Lung (tissue), 12 donors: ENCODE measurements around the gene KANK4. TPM values are rescaled to one million over a fixed set of nuclear protein-coding genes. Genes with fewer than 3 reads are reported as not detected.
"Not testable (repeated sequence)": the region's sequence is repeated elsewhere in the genome, so short reads cannot be mapped to it uniquely, and the experiment has no call there.

Source experiments
- ATAC-seq: fragments of 200-7000 bp; cut with Tn5 transposase; one replicate; pipeline ENCODE4 v1.9.1; 2020; ENCODE audit warnings: moderate number of reproducible peaks; ENCODE audit not compliant: insufficient read depth, low FRiP score
- DNase-seq, 3 donors: peaks; one replicate each; pipeline ENCODE4 v3.0.0-alpha.2; 2013 to 2017
- H3K27ac ChIP-seq, 2 donors: one replicate each; pipeline ENCODE4 v1.5.1; 2013; ENCODE audit warnings: mild to moderate bottlenecking in 2 of 2, moderate library complexity in 2 of 2, control low read depth in 1 of 2, inconsistent platforms in 1 of 2, low read depth in 1 of 2, low read length in 1 of 2
- H3K27me3 ChIP-seq, 3 donors: one replicate each; pipeline ENCODE4 v1.5.1; 2013; ENCODE audit warnings: low read length in 2 of 3; ENCODE audit not compliant: control insufficient read depth in 3 of 3, insufficient read depth in 3 of 3
- H3K36me3 ChIP-seq, 4 donors: one replicate each; pipeline ENCODE4 v1.5.1; 2013; ENCODE audit warnings: low read length in 4 of 4, mild to moderate bottlenecking in 1 of 4, moderate library complexity in 1 of 4; ENCODE audit not compliant: control insufficient read depth in 4 of 4, insufficient read depth in 4 of 4
- H3K4me1 ChIP-seq, 5 donors: one replicate each; pipeline ENCODE4 v1.5.1; 2013; ENCODE audit warnings: low read length in 5 of 5, mild to moderate bottlenecking in 2 of 5, moderate library complexity in 1 of 5; ENCODE audit not compliant: control insufficient read depth in 5 of 5, insufficient read depth in 5 of 5
- H3K4me3 ChIP-seq: one replicate; pipeline ENCODE4 v1.5.1; 2013; ENCODE audit warnings: mild to moderate bottlenecking, control low read depth, moderate library complexity
- H3K9ac ChIP-seq, 2 donors: one replicate each; pipeline ENCODE4 v1.5.1; 2013; ENCODE audit warnings: low read length in 2 of 2, control low read depth in 1 of 2; ENCODE audit not compliant: insufficient read depth in 1 of 2
- H3K9me3 ChIP-seq, 4 donors: one replicate each; pipeline ENCODE4 v1.5.1; 2013; ENCODE audit warnings: low read length in 3 of 4, mild to moderate bottlenecking in 1 of 4, moderate library complexity in 1 of 4; ENCODE audit not compliant: control insufficient read depth in 4 of 4, insufficient read depth in 3 of 4
- WGBS, 2 donors: extraction: QIAGEN DNeasy Blood & Tissue Kit; methylation state at CpG; one replicate each; pipeline ENCODE4 v1.1.7; 2013; 5-methylcytosine and 5-hydroxymethylcytosine counted together
- polyA plus RNA-seq, 2 donors: library from polyadenylated mRNA; stranded (reverse); fragments of 200-250 nt; gene quantifications; one replicate each; pipeline ENCODE4 v1.2.1, GENCODE V29; 2013
- total RNA-seq, 2 donors: library from RNA; depleted of rRNA in 1 of 2; stranded (reverse); fragments of >200 nt in 1 of 2; gene quantifications; one replicate each; pipeline ENCODE4 v1.2.1, GENCODE V29; 2014 to 2021
- TF ChIP-seq, protein P1 (sequence below): IDR thresholded peaks from 2 replicates; pipeline ENCODE4 v1.5.1; 2012; ENCODE audit warnings: mild to moderate bottlenecking; ENCODE audit errors: control extremely low read depth, extremely low read depth
- donor health status: control.
- donor health status: control.
- donor health status: Bipolar disorder and iron deficiency.
- donor health status: healthy.
- donor health status: DM: yes; HTN: yes; CAD: no.

KANK4 gene
- total and polyA plus RNA-seq, 4 donors, result 0.10 to 11.4 (median 0.99) TPM

GRCh38 chr1:62240651-62241370, 78.4 kb downstream of the KANK4 start:
- TF ChIP-seq, protein P1, sequence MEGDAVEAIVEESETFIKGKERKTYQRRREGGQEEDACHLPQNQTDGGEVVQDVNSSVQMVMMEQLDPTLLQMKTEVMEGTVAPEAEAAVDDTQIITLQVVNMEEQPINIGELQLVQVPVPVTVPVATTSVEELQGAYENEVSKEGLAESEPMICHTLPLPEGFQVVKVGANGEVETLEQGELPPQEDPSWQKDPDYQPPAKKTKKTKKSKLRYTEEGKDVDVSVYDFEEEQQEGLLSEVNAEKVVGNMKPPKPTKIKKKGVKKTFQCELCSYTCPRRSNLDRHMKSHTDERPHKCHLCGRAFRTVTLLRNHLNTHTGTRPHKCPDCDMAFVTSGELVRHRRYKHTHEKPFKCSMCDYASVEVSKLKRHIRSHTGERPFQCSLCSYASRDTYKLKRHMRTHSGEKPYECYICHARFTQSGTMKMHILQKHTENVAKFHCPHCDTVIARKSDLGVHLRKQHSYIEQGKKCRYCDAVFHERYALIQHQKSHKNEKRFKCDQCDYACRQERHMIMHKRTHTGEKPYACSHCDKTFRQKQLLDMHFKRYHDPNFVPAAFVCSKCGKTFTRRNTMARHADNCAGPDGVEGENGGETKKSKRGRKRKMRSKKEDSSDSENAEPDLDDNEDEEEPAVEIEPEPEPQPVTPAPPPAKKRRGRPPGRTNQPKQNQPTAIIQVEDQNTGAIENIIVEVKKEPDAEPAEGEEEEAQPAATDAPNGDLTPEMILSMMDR, result no peak
- peaks cover 0 to 3% (median 0%) of the 10 kb centered on the region in 4 donors for H3K36me3 ChIP-seq
- DNase-seq (peak; percentile 18 to 50 (median 29)), ATAC-seq (no peak)
- peaks cover 0 to 14% (median 2%) of the 10 kb centered on the region in 5 donors for H3K4me1 ChIP-seq
- WGBS, 2 donors, result 59 to 62% methylated on average over 9 of the region's 9 CpGs
- peak overlapping the region in 1 of 2 donors; percentile 39 for H3K9ac ChIP-seq
- no peaks in the 10 kb centered on the region for H3K27me3 ChIP-seq
- no peak overlapping the region for H3K4me3 ChIP-seq
- H3K27ac ChIP-seq, result no peak overlapping the region
- peaks cover 0 to 1% (median 0%) of the 10 kb centered on the region in 4 donors for H3K9me3 ChIP-seq

DNA sequence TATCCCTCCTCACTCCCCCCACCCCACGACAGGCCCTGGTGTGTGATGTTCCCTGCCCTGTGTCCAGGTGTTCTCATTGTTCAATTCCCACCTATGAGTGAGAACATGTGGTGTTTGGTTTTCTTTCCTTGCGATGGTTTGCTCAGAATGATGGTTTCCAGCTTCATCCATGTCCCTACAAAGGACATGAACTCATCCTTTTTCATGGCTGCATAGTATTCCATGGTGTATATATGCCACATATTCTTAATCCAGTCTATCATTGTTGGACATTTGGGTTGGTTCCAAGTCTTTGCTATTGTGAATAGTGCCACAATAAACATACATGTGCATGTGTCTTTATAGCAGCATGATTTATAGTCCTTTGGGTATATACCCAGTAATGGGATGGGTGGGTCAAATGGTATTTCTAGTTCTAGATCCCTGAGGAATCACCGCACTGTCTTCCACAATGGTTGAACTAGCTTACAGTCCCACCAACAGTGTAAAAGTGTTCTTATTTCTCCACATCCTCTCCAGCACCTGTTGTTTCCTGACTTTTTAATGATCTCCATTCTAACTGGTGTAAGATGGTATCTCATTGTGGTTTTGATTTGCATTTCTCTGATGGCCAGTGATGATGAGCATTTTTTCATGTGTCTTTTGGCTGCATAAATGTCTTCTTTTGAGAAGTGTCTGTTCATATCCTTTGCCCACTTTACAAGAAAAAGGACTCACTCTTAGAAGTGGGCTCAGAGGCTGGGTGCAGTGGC, 79.4 kb downstream of the KANK4 start:
- ATAC-seq, DNase-seq, H3K27ac ChIP-seq, H3K9me3 ChIP-seq, H3K4me3 ChIP-seq, H3K9ac ChIP-seq, H3K27me3 ChIP-seq, H3K36me3 ChIP-seq: not testable (repeated sequence)
- peaks cover 0 to 14% (median 2%) of the 10 kb centered on the region in 5 donors for H3K4me1 ChIP-seq
- WGBS, 2 donors, result 92 to 96% methylated on average over 3 of the region's 3 CpGs

DNA sequence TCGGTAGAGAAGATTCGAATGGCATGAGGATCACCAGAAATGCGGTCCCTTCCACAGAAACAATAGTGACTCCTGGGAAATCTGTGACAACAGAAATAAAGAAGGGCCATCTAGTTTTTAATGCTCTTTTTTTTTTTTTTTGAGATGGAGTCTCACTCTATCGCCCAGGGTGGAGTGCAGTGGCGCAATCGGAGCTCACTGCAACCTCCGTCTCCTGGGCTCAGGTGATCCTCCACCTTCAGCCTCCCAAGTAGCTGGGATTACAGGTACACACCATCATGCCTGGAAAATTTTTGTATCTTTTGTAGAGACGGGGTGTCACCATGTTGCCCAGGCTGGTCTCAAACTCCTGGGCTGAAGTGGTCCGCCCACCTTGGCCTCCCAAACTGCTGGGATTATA, 80.7 kb downstream of the KANK4 start:
- DNase-seq (no peak), ATAC-seq (no peak)
- no peak overlapping the region for H3K27ac ChIP-seq
- H3K9ac ChIP-seq, result no peak overlapping the region
- TF ChIP-seq, protein P1, result no peak
- no peaks in the 10 kb centered on the region for H3K36me3 ChIP-seq
- no peaks in the 10 kb centered on the region for H3K27me3 ChIP-seq
- H3K4me3 ChIP-seq, result no peak overlapping the region
- WGBS, 2 donors, result 95 to 96% methylated on average over 9 of the region's 9 CpGs
- no peaks in the 10 kb centered on the region for H3K9me3 ChIP-seq
- H3K4me1 ChIP-seq, result peaks cover 0 to 14% (median 2%) of the 10 kb centered on the region in 5 donors

GRCh38 chr1:62237950-62238374, 81.3 kb downstream of the KANK4 start:
- Histone ChIP-seq H3K36me3 (no peaks in the 10 kb centered on the region), H3K4me1 (peaks cover 0 to 14% (median 2%) of the 10 kb centered on the region in 5 donors), H3K27me3 (no peaks in the 10 kb centered on the region), H3K27ac (no peak overlapping the region), H3K9ac (no peak overlapping the region), H3K4me3 (no peak overlapping the region), H3K9me3 (no peaks in the 10 kb centered on the region)
- TF ChIP-seq, protein P1, result no peak
- 68 to 86% methylated on average over 8 of the region's 8 CpGs for WGBS, 2 donors
- ATAC-seq (no peak), DNase-seq (no peak)
